ENCODE measurements around the gene GOLGA7B.

GOLGA7B gene

DNA sequence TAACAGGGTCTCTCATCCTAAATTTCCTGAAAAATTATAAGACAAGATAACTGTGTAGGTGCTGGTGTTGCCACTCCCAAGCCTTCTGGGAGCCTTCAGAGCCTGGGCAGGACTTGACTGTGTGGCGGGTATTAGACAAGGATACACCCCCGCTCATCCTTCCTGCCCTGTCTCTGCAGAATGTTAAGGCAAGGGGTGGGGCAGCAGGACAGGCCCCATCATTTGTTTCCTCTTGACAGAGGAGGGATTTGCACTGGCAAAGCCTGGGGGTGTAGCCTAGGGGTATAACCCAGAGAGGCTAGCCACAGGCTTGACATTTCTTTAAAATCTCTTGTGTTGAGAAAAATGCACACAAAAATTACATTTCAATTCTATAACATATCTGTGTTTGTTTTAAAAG is 63.5 kb downstream of the GOLGA7B start:
- peaks cover 3% of the 10 kb centered on the region for H3K4me1 ChIP-seq (ENCODE audit: control insufficient read depth, insufficient read depth, low read depth, low read length)
- H3K23ac ChIP-seq (ENCODE audit: low read length in 2 of 2) = no peak overlapping the region
- no peak overlapping the region for H2BK5ac ChIP-seq (ENCODE audit: low read depth, low read length, poor library complexity, severe bottlenecking)
- no peak overlapping the region for H3K27ac ChIP-seq (ENCODE audit: low read length, poor library complexity, severe bottlenecking)
- no peak overlapping the region for H2BK12ac ChIP-seq (ENCODE audit: low read length in 2 of 2)
- WGBS = 72% methylated on average over 2 of the region's 2 CpGs
- H3K79me1 ChIP-seq (replicated peaks; ENCODE audit: low read length, poor library complexity, severe bottlenecking) = no peaks in the 10 kb centered on the region
- no peak overlapping the region for H2AFZ ChIP-seq (ENCODE audit: low read depth, low read length)
- no peak overlapping the region for H3K14ac ChIP-seq (ENCODE audit: low read length in 2 of 2)
- no peaks in the 10 kb centered on the region for H3K9me3 ChIP-seq (ENCODE audit: control insufficient read depth, low read length)
- H3K27me3 ChIP-seq (ENCODE audit: control insufficient read depth in 1 of 2, insufficient read depth in 1 of 2, low read length in 2 of 2) = peaks cover 68 to 91% of the 10 kb centered on the region in 2 experiments
- H3K4ac ChIP-seq (ENCODE audit: low read depth in 1 of 2, low read length in 2 of 2) = no peak overlapping the region
- no peak overlapping the region for H2AK5ac ChIP-seq (ENCODE audit: low read length, severe bottlenecking)
- H2BK15ac ChIP-seq (ENCODE audit: low read depth, poor library complexity, severe bottlenecking) = no peak overlapping the region
- H4K8ac ChIP-seq (ENCODE audit: low read length) = no peak overlapping the region
- no peak overlapping the region for H3K9ac ChIP-seq (ENCODE audit: low read length)
- H3K4me2 ChIP-seq (ENCODE audit: low read length, poor library complexity, severe bottlenecking) = no peak overlapping the region
- no peak overlapping the region for H4K91ac ChIP-seq (ENCODE audit: low read length)
- DNase-seq = no peak
- no peak overlapping the region for H3K4me3 ChIP-seq (ENCODE audit: insufficient read depth in 1 of 2, low read depth in 1 of 2, low read length in 2 of 2)
- H2BK120ac ChIP-seq (ENCODE audit: low read depth, low read length) = no peak overlapping the region
- H3K36me3 ChIP-seq (ENCODE audit: control insufficient read depth in 1 of 2, insufficient read depth in 2 of 2, low read depth in 1 of 2, low read length in 2 of 2) = no peaks in the 10 kb centered on the region
- H3K18ac ChIP-seq (ENCODE audit: low read depth in 1 of 2, low read length in 2 of 2) = no peak overlapping the region

DNA sequence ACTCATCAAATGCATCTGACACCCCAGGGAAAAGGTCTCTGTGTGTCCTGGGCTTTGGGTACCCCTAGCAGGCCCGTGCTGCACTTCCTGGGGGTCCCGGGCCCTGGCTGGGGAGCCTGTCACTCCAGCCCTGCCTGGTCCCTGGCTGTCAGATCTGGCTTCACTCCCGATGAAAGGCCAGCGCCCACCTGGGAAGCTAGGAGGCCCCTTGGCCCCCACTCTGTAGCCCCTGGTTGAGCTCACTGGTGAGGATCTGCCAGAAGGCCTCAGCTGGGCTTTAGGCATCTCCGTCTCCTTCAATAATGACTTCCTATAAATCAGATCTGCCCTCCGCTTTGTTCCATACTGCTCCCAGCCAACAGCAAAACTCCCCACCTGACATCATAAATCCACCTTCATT is 64.0 kb downstream of the GOLGA7B start:
- DNase-seq = no peak
- Histone ChIP-seq H3K23ac (ENCODE audit: low read length in 2 of 2) (no peak overlapping the region), H2AFZ (ENCODE audit: low read depth, low read length) (no peak overlapping the region), H2AK5ac (ENCODE audit: low read length, severe bottlenecking) (no peak overlapping the region), H3K4me2 (ENCODE audit: low read length, poor library complexity, severe bottlenecking) (no peak overlapping the region), H4K91ac (ENCODE audit: low read length) (no peak overlapping the region), H3K27me3 (ENCODE audit: control insufficient read depth in 1 of 2, insufficient read depth in 1 of 2, low read length in 2 of 2) (peaks cover 67 to 91% of the 10 kb centered on the region in 2 experiments), H3K14ac (ENCODE audit: low read length in 2 of 2) (no peak overlapping the region), H3K9me3 (ENCODE audit: control insufficient read depth, low read length) (no peaks in the 10 kb centered on the region), H2BK15ac (ENCODE audit: low read depth, poor library complexity, severe bottlenecking) (no peak overlapping the region), H3K4me1 (ENCODE audit: control insufficient read depth, insufficient read depth, low read depth, low read length) (peaks cover 3% of the 10 kb centered on the region), H3K4me3 (ENCODE audit: insufficient read depth in 1 of 2, low read depth in 1 of 2, low read length in 2 of 2) (no peak overlapping the region), H3K36me3 (ENCODE audit: control insufficient read depth in 1 of 2, insufficient read depth in 2 of 2, low read depth in 1 of 2, low read length in 2 of 2) (no peaks in the 10 kb centered on the region), H3K18ac (ENCODE audit: low read depth in 1 of 2, low read length in 2 of 2) (no peak overlapping the region), H2BK5ac (ENCODE audit: low read depth, low read length, poor library complexity, severe bottlenecking) (no peak overlapping the region), H4K8ac (ENCODE audit: low read length) (no peak overlapping the region), H3K79me1 (replicated peaks; ENCODE audit: low read length, poor library complexity, severe bottlenecking) (no peaks in the 10 kb centered on the region), H2BK120ac (ENCODE audit: low read depth, low read length) (no peak overlapping the region), H3K27ac (ENCODE audit: low read length, poor library complexity, severe bottlenecking) (no peak overlapping the region), H3K9ac (ENCODE audit: low read length) (no peak overlapping the region), H2BK12ac (ENCODE audit: low read length in 2 of 2) (no peak overlapping the region), H3K4ac (ENCODE audit: low read depth in 1 of 2, low read length in 2 of 2) (no peak overlapping the region)
- WGBS = 75% methylated on average over 6 of the region's 6 CpGs

DNA sequence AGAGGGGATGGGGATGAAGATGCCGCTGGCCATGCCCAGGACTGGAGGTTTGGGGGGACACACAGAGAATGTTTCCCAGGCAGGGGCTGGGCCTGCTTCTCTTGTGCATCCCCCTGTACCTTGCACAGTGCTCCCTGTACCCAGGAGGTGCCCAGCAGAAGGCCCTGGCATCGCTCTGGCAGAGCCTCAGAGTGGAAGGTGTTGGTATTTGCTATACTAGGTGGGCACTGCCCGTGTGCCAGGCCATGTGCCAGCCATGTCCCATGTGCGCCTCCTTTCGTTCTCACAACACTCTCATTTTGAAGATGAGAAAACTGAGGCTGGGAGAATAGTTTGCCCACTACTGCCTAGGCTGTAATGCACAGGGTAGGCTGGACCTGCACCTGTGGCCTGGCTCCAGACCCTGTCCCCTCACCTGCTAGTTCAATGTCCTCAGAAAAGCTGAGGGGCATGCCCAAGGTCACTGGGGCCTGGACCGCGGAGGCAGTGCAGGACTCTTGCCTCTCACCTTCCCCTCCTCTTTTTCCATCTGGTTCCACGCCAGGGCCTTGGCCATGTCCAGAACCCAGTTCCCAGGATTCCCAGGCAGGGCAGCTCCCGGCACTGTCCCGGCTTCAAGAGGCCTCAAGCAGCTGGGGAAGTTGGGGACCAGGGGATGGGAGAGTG is 64.7 kb downstream of the GOLGA7B start:
- 62% methylated on average over 9 of the region's 10 CpGs for WGBS
- Histone ChIP-seq H3K9ac (ENCODE audit: low read length) (no peak overlapping the region), H3K27me3 (ENCODE audit: control insufficient read depth in 1 of 2, insufficient read depth in 1 of 2, low read length in 2 of 2) (peaks cover 69 to 91% of the 10 kb centered on the region in 2 experiments), H3K4me1 (ENCODE audit: control insufficient read depth, insufficient read depth, low read depth, low read length) (peaks cover 3% of the 10 kb centered on the region), H2AK5ac (ENCODE audit: low read length, severe bottlenecking) (no peak overlapping the region), H4K91ac (ENCODE audit: low read length) (peak overlapping the region; percentile 18), H2AFZ (ENCODE audit: low read depth, low read length) (no peak overlapping the region), H3K4ac (ENCODE audit: low read depth in 1 of 2, low read length in 2 of 2) (no peak overlapping the region), H2BK120ac (ENCODE audit: low read depth, low read length) (no peak overlapping the region), H2BK12ac (ENCODE audit: low read length in 2 of 2) (no peak overlapping the region), H3K79me1 (replicated peaks; ENCODE audit: low read length, poor library complexity, severe bottlenecking) (no peaks in the 10 kb centered on the region), H2BK15ac (ENCODE audit: low read depth, poor library complexity, severe bottlenecking) (no peak overlapping the region), H3K9me3 (ENCODE audit: control insufficient read depth, low read length) (no peaks in the 10 kb centered on the region), H3K23ac (ENCODE audit: low read length in 2 of 2) (no peak overlapping the region), H2BK5ac (ENCODE audit: low read depth, low read length, poor library complexity, severe bottlenecking) (no peak overlapping the region), H4K8ac (ENCODE audit: low read length) (no peak overlapping the region), H3K27ac (ENCODE audit: low read length, poor library complexity, severe bottlenecking) (no peak overlapping the region), H3K4me2 (ENCODE audit: low read length, poor library complexity, severe bottlenecking) (no peak overlapping the region), H3K14ac (ENCODE audit: low read length in 2 of 2) (no peak overlapping the region), H3K4me3 (ENCODE audit: insufficient read depth in 1 of 2, low read depth in 1 of 2, low read length in 2 of 2) (no peak overlapping the region), H3K36me3 (ENCODE audit: control insufficient read depth in 1 of 2, insufficient read depth in 2 of 2, low read depth in 1 of 2, low read length in 2 of 2) (no peaks in the 10 kb centered on the region), H3K18ac (ENCODE audit: low read depth in 1 of 2, low read length in 2 of 2) (no peak overlapping the region)
- DNase-seq = no peak

- no peaks in the 10 kb centered on the region for H3K79me1 ChIP-seq (replicated peaks; ENCODE audit: low read length, poor library complexity, severe bottlenecking)
- peaks cover 3% of the 10 kb centered on the region for H3K4me1 ChIP-seq (ENCODE audit: control insufficient read depth, insufficient read depth, low read depth, low read length)
- no peak overlapping the region for H2AFZ ChIP-seq (ENCODE audit: low read depth, low read length)
- H2BK15ac ChIP-seq (ENCODE audit: low read depth, poor library complexity, severe bottlenecking) = no peak overlapping the region
- no peak overlapping the region for H3K4me2 ChIP-seq (ENCODE audit: low read length, poor library complexity, severe bottlenecking)
- peaks cover 73 to 92% of the 10 kb centered on the region in 2 experiments for H3K27me3 ChIP-seq (ENCODE audit: control insufficient read depth in 1 of 2, insufficient read depth in 1 of 2, low read length in 2 of 2)
- no peak overlapping the region for H3K4me3 ChIP-seq (ENCODE audit: insufficient read depth in 1 of 2, low read depth in 1 of 2, low read length in 2 of 2)
- H2BK5ac ChIP-seq (ENCODE audit: low read depth, low read length, poor library complexity, severe bottlenecking) = no peak overlapping the region
- H3K4ac ChIP-seq (ENCODE audit: low read depth in 1 of 2, low read length in 2 of 2) = no peak overlapping the region
- no peak overlapping the region for H4K91ac ChIP-seq (ENCODE audit: low read length)
- H3K36me3 ChIP-seq (ENCODE audit: control insufficient read depth in 1 of 2, insufficient read depth in 2 of 2, low read depth in 1 of 2, low read length in 2 of 2) = no peaks in the 10 kb centered on the region
- H2BK12ac ChIP-seq (ENCODE audit: low read length in 2 of 2) = no peak overlapping the region
- no peak overlapping the region for H3K27ac ChIP-seq (ENCODE audit: low read length, poor library complexity, severe bottlenecking)
- DNase-seq = peak; percentile 53
- no peak overlapping the region for H3K14ac ChIP-seq (ENCODE audit: low read length in 2 of 2)
- H3K9me3 ChIP-seq (ENCODE audit: control insufficient read depth, low read length) = no peaks in the 10 kb centered on the region
- H3K9ac ChIP-seq (ENCODE audit: low read length) = no peak overlapping the region
- H4K8ac ChIP-seq (ENCODE audit: low read length) = no peak overlapping the region
- WGBS = 7% methylated on average over 11 of the region's 11 CpGs
- no peak overlapping the region for H2AK5ac ChIP-seq (ENCODE audit: low read length, severe bottlenecking)
- H3K18ac ChIP-seq (ENCODE audit: low read depth in 1 of 2, low read length in 2 of 2) = no peak overlapping the region
- H3K23ac ChIP-seq (ENCODE audit: low read length in 2 of 2) = no peak overlapping the region
- H2BK120ac ChIP-seq (ENCODE audit: low read depth, low read length) = no peak overlapping the region
Measured at GRCh38 chr10:97914837-97915211, 65.2 kb downstream of the GOLGA7B start.
